Frontal cortex (tissue), 4 donors: ENCODE measurements around the gene CDR2L. TPM values are rescaled to one million over a fixed set of nuclear protein-coding genes. Genes with fewer than 3 reads are reported as not detected.

ENCODE experiments used
- DNase-seq, 2 donors: peaks; one replicate each; pipeline ENCODE4 v3.0.0; 2012; ENCODE audit warnings: low spot score in 2 of 2
- FAIRE-seq: peaks from 2 replicates; lab custom pipeline; 2012; peaks lifted over from hg19 to GRCh38; lab: Jason Lieb, UNC
- total RNA-seq: library from RNA; depleted of rRNA; stranded (reverse); fragments of >200 nt; gene quantifications from one replicate; pipeline ENCODE4 v1.2.3, GENCODE V29; 2014
- donor health status: control.
- donor health status: control.
- donor health status: control.

The CDR2L gene
- 3.3 TPM for total RNA-seq

DNA sequence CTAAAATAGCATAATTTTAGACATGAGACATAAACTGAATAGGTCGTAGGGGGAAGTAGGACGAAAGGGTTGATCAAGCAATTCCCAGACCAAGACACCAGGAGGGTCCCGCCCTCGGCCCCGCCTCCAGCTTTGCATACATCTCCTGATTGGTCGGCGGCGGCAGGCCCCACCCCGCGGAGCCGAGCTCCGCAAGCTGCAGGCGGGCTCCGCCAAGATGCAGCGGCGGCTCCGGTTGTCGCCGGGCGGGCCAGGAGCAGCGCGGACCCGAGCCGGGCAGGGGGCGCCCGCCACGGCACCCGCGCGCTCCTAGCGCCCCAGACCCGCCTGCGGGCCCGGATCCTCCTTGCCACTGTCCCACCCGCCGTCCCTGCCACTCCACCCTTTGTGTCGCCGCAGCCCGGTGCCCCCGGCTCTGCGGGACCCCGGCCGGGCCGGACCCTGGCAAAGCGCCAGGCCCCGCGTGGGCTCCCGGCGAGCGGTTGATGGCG, at the start of gene CDR2L:
TSS of gene CDR2L (plus strand) at position 215 of the 491 bp plus-strand sequence. CDS start 412 bp downstream, outside the sequence.
- DNase-seq (peak; percentile 94 to 95), FAIRE-seq (no peak)

DNA sequence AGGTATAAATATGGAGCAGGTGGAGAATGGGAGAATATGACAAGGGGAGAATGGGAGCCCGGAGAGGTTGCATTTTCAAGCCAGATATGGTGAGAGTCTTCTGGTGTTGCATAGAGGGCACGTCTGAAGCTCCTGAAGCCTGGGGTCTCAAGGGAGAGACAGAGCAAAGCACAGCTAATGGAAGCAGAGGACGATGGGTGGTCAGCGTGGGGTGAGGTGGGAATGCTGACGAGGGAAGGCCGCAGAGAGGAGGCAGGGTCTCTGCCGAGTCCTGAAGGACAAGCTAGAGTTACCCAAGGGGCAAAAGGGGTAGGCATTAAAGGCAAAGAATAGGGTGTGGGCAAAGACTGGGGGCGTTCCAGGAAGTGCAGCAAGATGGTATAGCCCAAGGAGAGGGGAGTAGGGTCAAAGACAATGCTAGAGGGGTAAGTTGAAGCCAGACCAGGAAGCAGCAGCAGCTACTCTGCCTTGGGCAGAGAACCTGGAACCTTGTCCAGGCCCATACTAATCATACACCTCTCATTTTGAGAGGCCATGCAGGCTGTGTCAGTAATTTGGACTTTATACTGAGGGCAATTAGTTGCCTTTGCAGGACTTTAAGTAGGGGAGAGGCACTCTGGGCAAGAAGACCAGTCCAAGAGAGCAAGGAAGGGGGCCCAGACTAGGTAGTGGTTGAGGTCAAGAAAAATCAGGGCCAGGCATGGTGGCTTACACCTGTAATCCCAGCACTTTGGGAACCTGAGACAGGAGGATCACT, 49.1 kb upstream of the CDR2L start:
- FAIRE-seq (no peak), DNase-seq (no peak)

DNA sequence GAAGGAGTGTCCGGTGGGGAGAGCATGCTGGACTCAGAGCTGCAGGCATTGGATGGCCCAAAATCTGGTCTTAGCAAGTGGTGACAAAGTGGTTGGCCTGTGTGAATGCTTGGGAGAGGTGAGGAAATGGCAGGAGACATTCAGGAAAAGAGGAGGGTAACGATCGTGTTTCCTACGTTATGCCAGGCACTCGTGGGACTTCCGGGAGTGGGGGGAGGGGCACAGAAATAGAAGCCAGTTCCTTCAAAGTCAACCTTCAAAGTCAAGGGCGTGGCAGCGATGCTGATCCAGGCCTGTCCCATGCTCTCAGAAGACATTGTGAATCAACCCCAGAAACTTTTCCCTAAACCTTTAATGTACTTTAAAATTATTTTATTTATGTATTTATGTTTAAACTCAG, 47.9 kb upstream of the CDR2L start:
- DNase-seq (no peak), FAIRE-seq (no peak)

DNA sequence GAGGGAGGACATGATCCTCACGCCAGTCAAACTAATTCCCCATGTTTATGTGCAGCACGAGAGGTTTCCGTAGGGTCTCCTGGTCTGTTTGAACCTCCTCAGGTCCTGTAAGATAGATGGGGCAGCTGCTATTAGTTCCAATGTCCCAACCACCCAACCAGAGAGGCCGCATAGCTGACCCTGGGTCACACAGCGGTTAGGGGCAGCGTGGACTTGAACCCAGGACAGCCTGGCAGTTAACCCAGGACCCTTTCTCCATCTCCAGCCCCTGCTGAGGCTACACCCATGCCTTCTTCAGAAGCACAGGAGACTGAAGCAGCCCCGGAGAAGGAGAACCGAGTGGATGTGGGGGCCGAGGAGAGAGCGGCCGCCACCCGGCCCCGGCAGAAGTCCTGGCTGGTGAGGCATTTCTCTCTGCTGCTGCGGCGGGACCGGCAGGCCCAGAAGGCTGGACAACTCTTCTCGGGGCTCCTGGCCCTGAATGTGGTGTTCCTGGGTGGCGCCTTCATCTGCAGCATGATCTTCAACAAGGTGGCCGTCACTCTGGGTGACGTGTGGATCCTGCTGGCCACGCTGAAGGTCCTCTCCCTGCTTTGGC, 46.2 kb upstream of the CDR2L start:
- no peak for FAIRE-seq
- DNase-seq, result no peak

DNA sequence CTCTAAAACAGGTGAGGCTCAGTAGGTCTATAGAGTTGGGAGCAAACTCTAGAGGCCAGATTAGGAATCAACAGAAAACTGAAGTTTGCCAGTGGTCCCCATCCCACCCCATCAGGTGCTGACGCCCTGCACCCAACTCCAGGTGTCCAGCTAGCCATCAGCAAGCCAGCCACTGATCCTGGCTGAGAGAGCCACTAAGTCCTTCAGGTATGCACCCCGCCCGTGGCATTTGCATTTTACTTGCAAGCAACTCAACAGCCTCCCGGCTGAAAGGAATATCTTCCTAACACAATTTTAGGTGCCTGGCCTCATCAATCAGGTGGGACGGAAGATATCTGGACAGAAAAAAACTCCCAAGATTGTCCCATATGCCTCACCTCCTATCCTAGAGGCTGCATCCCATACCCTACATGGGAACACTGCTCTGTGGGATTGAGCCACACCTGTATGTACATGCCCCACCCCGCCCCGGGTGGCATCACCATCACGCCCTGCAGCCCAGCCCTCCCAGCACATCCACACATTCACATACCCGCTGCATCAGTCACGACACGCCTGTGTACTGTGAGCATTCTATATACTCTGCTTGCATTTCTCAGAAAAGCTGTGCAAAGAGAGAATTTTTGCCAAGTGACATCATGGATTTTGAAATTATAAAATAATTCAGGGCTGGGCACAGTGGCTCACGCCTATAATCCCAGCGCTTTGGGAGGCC, 43.5 kb upstream of the CDR2L start:
- DNase-seq (no peak), FAIRE-seq (no peak)

DNA sequence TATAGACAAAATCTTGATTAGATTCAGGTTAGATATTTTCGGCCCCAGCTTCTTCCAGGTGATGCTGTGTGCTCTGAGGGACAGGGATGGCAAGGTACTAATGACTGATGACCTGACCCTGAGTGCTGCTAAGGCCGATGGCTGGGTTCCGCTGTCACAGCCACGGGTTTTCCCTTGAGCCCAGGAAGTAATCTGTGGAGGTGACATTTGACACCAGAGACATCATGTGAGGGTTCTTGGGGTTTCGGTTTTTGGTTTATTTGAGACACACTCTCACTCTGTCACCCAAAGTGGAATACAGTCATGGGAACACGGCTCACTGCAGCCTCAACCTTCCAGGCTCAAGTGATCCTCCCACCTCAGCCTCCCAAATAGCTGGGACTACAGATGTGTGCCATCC, 41.9 kb upstream of the CDR2L start:
- no peak for DNase-seq
- no peak for FAIRE-seq

DNA sequence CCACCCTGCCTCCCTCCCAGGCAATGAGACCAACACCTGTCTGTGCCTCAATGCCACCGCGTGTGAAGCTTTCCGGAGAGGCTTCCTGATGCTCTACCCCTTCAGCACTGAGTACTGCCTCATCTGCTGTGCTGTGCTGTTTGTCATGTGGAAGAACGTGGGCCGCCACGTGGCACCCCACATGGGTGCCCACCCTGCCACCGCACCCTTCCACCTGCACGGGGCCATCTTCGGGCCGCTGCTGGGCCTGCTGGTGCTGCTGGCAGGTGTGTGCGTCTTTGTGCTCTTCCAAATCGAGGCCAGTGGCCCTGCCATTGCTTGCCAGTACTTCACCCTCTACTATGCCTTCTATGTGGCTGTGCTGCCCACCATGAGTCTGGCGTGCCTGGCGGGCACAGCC, 40.8 kb upstream of the CDR2L start:
- DNase-seq (no peak), FAIRE-seq (no peak)

DNA sequence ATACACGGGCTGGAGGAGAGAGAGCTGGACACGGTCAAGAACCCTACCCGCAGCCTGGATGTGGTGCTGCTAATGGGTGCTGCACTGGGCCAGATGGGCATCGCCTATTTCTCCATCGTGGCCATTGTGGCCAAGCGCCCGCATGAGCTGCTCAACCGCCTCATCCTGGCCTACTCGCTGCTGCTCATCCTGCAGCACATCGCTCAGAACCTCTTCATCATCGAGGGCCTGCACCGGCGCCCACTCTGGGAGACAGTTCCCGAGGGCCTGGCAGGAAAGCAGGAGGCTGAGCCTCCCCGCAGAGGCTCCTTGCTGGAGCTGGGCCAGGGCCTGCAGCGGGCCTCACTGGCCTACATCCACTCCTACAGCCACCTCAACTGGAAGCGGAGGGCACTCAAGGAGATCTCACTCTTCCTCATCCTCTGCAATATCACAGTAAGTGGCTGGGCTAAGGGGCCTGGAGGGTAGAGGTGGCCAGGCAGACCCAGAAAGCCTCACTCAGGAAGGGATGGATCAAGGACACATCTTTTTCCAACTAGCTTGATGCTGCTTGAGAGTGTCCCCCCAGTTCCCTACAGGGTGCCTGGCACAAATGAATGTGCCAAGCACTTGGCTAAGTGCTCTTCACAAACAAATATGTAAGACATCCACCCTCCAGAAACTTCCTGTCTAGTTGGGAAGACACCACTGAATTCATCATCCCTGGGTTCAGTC, 40.2 kb upstream of the CDR2L start:
- DNase-seq, result no peak
- no peak for FAIRE-seq

DNA sequence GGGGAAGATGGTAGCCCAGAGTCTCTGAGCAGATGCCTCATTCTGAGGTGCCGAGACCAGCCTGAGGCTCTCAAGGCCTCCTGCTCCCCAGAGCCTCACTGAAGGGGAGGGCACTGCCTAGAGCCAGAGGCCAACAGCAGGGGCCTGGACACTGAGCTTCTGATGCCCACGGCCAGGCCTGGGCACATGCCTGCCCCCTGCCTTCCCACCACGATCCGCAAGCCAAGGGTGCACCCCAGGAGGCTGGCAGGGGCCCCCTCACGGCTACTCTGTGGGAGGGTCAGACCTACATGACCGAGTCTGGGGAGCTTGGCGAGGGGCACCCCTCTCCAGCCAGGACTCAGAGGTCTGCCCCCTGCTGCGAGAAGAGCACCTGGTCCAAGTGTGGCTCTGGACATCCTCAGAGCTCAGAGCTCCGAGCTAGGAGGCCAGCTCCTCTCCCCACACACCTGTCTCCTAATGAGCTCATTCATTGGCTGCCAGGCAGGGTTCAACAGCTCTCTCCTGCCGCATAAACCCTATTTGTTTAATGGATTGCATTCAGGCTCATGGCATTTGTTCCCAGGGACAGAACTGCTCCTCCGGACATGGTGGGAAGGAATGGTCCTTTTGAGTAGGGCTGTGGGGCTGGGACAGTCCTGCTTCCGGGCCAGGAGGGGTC, 37.8 kb upstream of the CDR2L start:
- no peak for DNase-seq
- FAIRE-seq, result no peak

DNA sequence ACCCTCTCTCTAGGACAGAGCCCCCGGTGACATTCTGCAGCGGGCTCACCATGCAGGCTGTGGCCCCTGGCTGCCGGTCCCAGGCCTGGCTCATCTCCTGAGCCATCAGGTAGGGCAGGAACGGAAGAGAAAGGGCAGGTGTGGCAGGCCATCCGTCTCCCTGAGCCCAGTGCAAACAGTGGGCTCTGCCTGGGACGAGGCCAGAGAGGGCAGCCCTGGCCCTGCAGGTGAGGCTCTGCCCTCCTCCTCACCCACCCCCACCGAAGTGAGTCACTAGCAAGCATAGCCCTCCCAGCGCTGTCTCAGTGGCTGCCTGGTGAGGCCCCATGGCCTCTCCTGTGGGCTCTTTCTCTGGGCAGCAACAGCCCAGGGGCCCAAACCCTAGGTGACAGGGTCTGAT, 37.2 kb upstream of the CDR2L start:
- DNase-seq (no peak), FAIRE-seq (no peak)

DNA sequence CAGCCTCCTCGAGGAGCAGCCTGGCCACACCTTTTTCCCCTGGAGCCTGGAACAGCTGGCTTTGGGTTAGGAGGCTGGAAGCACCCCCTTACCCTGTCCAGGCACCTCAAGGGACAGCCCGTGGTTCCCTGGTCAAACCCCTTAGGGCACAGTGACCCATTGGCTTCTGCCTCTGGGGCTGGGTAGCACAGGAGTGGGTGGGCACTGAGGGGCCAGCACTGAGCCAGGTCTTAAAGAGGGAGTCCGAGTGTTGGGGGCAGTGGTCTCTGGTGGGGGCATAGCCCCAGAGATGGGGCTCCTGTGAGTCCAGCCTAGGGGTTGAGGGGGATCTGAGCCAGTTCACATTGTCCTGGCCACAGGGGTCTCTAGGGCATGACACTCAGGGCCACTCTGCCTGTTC, 36.4 kb upstream of the CDR2L start:
- FAIRE-seq, result no peak
- no peak for DNase-seq

DNA sequence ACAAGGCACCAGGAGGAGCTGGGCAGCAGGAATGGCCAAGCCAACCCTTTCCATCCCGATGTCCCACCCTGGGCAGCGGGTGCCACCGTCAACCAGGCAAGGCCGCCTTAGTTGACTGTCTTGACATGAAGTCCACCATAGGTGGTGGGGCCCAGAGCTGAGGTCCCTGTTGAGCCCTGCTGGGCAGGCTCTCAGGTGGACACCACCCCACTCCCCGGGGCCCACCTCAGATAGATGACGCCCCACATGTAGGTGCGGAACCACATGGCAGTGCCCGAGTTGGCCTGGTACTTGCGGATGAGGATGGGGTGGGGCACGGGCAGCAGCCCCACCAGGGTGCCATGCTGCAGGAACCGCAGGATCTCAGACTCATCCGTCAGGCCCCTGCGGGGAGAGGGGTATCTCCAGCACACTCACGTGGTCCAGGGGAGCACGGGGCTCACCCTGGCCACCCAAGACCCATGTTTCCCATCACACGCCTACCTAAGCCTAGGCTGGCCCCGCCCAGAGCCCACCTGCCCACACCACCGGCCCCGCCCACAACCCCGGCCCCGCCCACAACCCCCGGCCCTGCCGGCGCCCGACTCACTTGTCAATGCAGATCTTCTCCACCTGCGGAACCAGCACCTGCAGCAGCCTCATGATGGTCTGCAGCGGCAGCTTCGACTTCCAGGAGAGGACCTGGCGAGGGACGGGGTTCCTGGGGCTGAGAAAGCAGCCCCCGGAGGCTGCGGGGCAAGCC, 35.6 kb upstream of the CDR2L start:
- DNase-seq (no peak), FAIRE-seq (no peak)

DNA sequence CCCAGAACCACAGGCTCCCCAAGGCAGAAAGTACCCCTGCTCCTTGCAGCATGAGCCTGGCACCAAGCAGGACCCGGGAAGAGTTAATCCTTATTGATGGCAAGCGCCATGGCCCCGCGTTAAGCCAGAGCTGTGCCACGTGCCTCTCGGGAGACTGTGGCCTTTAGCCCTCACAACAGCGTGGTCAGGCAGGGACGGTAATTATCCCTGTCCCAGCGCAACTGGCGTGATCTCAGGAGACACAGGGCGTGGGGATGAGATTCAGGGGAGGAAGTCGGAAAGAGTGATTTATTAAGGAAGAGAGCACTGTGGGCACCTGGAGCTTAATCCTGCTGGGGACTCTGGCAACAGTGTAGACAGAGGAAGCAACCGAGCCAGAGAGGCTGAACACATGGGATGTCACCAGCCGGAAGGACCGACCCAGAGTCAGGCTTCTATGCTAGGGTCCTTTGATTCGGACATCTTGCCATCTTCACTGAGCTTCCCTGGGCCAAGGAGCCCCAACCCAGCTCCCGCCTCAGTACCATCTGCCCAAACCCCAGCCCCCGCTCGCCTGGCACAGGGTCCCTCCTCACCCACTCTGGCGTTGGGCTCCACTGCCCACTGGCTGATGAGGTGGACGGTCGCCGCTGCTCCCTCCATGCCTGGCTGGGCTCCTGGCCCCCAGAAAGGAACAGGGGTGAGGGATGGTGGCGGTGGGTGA, 34.9 kb upstream of the CDR2L start:
- FAIRE-seq, result no peak
- no peak for DNase-seq

DNA sequence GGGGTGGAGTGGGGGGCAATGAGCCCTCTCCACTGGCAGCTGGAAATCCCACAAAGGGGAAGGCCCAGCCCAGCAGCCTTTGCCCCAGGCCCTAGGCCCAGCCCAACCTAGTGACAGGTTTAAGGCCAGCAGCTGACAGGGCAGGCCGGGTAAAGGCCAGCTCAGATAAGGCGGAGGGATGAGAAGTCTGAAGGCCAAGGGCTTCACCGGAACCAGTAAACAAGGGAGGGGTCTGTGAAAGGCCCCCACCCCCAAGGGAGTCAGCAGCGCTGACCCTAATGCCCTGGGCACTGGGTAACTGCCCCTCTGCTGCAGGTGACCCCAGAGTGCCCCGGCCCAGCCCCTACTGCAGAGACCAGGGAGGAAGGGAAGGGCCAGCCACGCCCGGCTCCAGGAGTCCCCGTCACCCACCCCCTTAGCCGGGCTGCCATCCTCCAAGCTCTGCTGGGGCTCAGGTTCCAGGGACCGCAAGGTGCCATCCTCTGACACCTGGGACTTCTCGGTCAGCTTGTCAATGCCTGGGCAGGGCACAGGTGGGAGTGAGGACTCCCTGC, 34.2 kb upstream of the CDR2L start:
- DNase-seq (no peak), FAIRE-seq (no peak)

DNA sequence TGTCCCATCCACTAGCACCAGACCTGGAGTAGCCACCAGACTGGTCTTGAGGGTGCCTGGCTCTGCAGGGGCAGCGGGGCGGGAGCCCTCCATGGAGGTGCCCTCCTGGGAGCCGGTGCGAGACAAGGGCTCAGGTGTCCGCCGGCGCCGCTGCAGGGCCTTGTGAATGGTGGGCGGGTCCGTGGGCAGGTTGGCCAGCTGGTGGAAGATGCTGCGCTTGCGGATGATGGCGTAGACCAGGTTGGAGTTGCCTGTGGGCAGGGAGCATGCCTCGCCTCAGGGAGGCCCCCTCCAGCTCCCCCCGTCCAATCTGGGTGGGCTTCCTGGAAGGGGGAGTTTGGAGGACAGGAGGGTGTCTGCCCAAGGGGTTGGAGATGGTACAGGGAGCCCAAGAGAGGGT, 33.3 kb upstream of the CDR2L start:
- no peak for FAIRE-seq
- DNase-seq, result no peak

DNA sequence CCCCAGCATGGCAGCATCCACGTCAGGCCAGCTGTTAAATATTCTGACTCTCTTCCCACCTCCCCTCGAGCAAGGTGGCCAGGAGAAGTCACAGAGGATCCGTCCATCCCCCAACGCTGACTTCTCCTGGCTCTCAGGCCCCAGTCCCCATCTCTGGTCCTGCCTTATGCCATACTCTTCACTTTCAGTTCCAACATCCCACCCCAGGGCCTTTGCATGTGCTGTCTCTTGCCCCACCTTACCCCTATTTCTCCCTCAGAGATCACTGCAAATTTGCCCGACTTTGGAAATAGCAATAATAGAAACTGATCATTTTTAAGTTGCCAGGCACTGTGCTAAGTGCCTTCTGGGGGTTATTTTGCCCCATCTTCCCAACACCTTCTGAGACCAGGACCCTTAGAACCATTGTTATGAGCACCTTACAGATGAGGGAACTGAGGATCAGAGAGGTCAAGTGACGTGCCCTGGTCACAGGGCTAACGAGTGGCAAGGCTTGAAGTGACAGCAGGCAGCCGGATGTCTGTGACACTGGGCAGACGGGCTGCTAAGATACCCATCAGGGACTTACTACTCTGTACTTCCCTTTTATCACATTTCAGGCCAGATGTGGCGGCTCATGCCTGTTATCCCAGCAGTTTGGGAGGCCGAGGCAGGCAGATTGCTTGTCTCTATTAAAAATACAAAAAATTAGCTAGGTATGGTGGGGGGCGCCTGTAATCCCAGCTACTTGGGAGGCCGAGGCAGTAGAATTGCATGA, 32.6 kb upstream of the CDR2L start:
- DNase-seq, result no peak
- no peak for FAIRE-seq

DNA sequence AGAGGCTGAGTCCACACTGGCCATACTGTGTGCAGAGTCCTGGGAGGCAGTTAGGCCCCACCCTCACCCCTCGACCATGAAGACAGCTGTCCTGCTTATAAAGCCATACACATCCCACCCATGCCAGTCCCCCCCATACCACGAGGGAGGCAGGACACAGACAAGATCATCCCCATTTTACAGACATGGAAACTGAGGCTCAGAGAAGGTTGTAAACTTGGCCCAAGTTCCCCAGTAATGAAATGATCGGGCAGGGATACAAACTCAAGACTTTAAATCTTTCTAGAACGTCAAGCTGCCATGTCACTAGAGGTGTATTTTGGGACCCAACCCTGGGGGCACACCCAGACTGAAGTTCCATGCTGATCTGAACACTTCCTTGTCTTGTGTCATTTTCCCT, 31.3 kb upstream of the CDR2L start:
- FAIRE-seq, result no peak
- no peak for DNase-seq
